HG02571 (cell line): ENCODE measurements around the gene XRRA1.
"Not testable (repeated sequence)": the region's sequence is repeated elsewhere in the genome, so short reads cannot be mapped to it uniquely, and the experiment has no call there.

Experiments
- ATAC-seq: cut with Tn5 transposase; IDR thresholded peaks from one replicate; pipeline ENCODE4 v1.9.1; 2021; ENCODE audit warnings: mild to moderate bottlenecking, moderate library complexity; ENCODE audit not compliant: unreplicated experiment

Gene XRRA1

DNA sequence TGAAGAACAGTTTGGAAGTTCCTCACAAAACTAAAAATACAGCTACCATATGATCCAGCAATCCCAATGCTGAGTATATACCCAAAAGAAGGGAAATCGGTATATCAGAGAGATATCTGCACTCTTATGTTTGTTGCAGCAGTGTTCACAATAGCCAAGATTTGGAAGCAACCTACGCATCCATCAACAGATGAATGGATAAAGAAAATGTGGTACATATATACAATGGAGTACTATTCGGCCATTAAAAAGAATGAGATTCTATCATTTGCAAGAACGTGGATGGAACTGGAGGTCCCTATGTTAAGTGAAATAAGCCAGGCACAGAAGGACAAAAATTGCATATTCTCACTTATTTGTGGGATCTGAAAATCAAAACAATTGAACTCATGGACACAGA is 46.5 kb downstream of the XRRA1 start:
- ATAC-seq = no peak

DNA sequence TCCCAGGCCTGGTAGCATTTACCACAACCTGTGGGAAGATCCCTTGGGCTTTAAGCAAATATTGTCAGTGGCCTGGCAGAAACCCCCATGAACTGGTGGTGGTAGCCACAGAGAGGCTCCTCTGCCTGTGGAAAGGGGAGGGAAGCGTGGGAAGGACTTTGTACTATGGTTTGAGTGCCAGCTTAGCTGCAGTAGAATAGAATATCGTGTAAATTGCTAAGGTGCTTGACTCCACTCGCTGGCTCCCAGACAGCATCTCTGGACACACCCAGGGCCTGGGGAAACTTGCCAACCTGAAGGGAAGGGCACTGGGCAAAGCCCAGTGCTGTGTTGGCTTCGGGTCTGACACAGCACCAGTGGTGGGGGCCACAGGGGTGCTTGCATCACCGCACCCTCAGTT is 52.6 kb downstream of the XRRA1 start:
- ATAC-seq = no peak

GRCh38 chr11:74895340-74896116 is 53.4 kb downstream of the XRRA1 start:
- ATAC-seq = no peak

- ATAC-seq = not testable (repeated sequence)
These were observed 55.9 kb downstream of the XRRA1 start for GRCh38 chr11:74893015-74893414.

DNA sequence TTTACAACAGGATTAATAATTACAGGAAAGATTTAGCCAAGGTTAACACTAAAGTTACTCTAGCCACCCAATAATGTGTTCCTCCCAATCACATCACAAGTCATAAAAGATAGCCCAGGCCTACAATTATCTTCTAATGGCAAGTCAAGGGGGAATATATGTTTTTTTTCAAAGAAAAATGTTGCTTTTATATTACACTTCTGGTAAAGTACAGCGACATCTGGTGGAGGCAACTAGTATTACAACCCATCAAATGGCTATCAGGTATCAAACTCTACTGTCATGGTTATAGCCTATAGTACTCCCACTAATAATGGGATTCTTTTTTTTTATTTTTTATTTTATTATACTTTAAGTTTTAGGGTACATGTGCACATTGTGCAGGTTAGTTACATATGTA is 71.8 kb downstream of the XRRA1 start:
- ATAC-seq = no peak

DNA sequence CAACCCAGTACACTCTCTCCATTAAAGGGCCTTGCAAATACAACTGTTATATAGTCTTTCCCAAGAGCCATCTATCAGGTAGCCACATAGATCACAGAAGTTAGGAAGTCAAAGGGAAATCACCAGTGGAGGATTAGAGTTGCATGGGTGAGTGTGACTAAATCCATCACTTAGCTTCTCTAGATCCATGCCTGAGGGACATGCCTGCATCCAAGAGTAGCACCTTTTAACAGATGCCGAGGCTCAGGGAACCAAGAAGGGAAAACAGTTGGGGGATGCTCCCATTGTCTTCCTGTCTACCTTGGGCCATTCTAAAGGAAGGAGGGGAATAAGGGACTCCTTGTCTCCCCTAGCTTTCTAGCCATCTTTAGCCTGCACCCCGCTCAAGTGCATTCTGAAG is 77.9 kb downstream of the XRRA1 start:
- no peak for ATAC-seq

- ATAC-seq = no peak
These were observed 78.4 kb downstream of the XRRA1 start for GRCh38 chr11:74870485-74870884.

DNA sequence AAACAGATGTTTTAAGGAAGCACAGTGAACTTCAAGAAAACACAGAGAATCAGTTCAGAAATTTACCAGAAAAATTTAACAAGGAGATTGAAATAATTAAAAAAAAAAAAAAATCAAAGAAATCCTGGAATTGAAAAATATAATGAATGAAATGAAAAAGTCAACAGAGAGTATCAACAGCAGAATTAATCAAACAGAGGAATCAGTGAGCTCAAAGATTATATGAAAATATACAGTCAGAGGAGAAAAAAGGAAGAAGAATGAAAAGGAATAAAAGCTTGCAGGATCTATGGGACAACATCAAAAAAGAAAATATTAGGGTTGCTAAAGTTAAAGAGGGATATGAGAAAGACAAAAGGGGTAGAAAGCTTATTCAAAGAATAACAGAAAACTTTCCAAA is 82.3 kb downstream of the XRRA1 start:
- ATAC-seq = no peak

DNA sequence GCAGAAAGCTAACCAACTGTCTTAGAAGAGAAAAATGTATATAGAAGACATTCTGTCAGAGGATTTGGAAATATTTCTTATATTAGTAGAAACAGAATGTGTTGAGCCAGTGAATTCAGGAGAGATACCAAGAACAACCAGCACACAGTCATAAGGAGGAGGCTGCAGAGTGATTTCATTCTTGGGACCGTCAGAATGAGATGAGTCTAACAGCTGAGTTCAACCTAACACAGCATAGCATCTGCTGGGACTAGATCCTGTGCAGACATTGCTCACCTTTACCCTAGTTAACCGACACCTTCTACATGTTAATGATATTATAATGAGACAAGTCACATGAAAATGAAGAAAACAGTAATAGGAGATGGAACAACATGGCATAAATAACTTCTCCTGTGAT is 85.5 kb downstream of the XRRA1 start:
- no peak for ATAC-seq

DNA sequence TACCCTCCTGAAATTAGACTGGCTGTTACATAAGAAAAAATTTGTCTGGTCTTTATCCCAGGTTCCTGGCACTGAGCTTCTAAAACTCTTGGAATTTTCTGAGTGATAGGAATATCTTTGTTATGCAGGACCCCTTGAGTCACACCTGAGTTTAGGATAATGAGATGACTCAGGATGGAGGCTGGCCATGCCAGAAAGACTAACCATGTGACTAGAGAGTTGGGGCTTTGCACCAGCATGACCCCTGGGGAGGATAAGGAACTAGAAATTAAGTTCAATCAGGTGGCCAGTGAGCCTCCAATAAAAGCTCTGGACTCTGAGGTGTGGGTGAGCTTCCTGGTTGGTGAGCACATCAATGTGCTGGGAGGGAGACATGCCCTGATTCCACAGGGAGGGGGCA is 88.1 kb downstream of the XRRA1 start:
- no peak for ATAC-seq

- no peak for ATAC-seq
These were observed 95.7 kb downstream of the XRRA1 start for GRCh38 chr11:74853223-74853622.

GRCh38 chr11:74849525-74850391 is 99.1 kb downstream of the XRRA1 start:
- ATAC-seq = no peak

GRCh38 chr11:74847895-74848294 is 101.0 kb downstream of the XRRA1 start:
- ATAC-seq = no peak

DNA sequence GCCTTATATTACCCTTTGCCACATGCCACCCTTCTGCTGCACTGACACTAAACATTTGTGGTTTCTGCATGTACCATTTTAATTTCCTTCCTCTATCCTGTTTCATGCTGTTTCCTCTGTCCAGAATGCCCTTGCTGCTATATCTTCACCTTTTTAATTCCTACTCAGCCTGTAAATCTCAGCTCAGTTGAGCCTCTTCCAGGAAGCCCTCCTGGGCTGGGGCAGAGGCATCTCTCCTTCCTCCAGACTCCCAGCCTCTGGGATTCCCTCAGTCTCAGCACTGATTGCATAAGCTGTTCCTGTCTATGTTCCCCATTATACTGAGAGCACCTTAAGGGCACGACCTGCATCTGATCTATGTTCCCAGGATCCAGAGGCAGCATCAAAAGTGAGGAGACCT is 101.5 kb downstream of the XRRA1 start:
- ATAC-seq = no peak

DNA sequence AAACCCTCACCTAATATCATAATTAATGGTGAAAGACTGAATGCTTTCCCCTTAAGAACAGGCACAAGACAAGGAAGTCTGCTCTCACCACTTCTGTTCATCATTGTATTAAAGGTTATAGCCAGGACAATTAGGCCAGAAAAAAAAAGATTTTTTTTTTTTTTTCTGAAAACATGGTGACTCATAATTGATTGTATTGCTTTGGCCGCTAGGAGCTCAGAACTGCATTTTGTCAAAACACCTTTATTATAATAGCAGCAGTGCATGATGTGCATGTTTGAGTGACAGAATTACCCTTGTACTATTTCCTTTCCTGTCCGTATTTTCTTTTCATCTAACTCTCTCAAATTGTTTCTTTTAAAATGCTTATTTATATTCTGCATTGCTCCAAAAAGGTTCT is 102.1 kb downstream of the XRRA1 start:
- no peak for ATAC-seq

- ATAC-seq = no peak
These were observed 102.8 kb downstream of the XRRA1 start for GRCh38 chr11:74845978-74846517.

DNA sequence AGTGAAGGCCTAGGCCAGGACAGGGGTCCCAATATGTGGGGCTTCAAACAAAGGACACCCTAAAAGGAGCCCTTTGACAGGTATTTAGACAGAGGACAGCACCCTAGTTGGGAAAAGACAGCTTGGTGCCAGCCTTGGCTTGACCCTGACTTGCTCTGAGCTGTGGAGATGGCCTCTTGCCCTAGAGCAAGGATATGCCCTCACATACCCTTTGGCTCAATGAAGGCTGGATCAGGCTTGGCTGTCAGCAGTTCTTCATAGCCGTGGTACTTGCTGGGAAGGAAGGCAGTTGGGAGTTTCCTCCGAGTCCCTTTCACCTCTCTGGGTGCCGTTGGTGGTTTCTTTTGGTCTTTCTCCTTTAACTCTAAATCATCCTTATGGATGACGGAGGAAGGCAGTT is 104.0 kb downstream of the XRRA1 start:
- ATAC-seq = no peak

DNA sequence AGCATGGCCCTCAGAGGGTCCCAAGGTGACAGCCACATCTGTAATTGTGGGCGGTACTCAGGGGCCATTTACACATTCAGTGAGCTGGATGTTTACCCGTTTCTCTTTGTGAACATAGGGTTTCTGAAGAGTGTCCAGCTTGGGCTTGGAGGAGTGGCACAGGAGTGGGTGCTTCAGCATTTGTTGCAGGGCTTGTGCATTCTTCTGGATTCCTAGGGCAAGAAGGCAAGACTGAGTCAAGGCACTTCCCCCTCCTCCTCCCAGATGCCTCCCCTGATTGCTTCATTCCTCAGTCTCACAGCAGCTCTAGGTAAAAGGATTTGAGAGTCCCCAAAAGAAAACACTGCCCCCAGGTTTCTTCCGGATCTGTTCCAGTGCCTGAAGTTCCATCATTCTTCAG is 104.8 kb downstream of the XRRA1 start:
- ATAC-seq = no peak

DNA sequence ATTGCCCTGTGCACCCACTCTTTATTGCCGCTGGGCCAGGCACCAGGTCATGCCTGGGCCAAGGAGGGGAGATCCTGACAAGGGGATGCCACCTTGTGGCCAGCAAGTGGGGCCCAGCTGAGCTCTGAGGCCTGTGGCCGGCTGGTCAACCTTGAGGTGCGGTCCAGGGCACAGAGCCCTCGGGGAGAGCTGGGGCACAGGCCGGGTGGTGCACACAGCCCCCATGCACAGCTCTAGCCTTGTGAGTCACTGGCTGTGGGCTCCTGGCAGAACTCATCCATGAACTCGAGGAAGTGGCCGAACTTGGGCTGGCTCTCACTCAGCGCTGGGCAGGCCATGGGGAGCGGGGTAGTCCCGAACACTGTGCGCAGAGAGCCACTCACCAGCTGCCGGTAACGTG is 105.9 kb downstream of the XRRA1 start:
- ATAC-seq = no peak

GRCh38 chr11:74840486-74840885 is 108.4 kb downstream of the XRRA1 start:
- ATAC-seq = no peak

- ATAC-seq = no peak
These were observed 108.9 kb downstream of the XRRA1 start for GRCh38 chr11:74839971-74840370.

- no peak for ATAC-seq
These were observed 109.4 kb downstream of the XRRA1 start for GRCh38 chr11:74839446-74839845.
